B cell (primary cell): Measurements from ENCODE around the gene MSH3.

Experiments
- CTCF ChIP-seq: fragments of 200-600 bp; IDR thresholded peaks from one replicate; pipeline ENCODE4 v1.8.0; 2022; ENCODE audit warnings: antibody characterized with exemption, mild to moderate bottlenecking
- EZH2 ChIP-seq: IDR thresholded peaks from 2 replicates; pipeline ENCODE4 v1.6.1; 2012; ENCODE audit warnings: borderline replicate concordance, low read depth, mild to moderate bottlenecking, moderate library complexity, low read length; ENCODE audit not compliant: insufficient read depth, poor library complexity, severe bottlenecking

- TF ChIP-seq CTCF (no peak), EZH2 (no peak)
Measured at GRCh38 chr5:80920333-80920732, 265.9 kb downstream of the MSH3 start.
